Body of pancreas (tissue), 4 donors: ENCODE measurements around the gene MBP. TPM values are rescaled to one million over a fixed set of nuclear protein-coding genes. Genes with fewer than 3 reads are reported as not detected.

Experiments used
- ATAC-seq: fragments of 150-250 bp; one replicate; pipeline ENCODE4 v1.9.1; 2016
- DNase-seq, 4 donors: peaks; one replicate each; pipeline ENCODE4 v3.0.0-alpha.2; 2019
- H3K27ac ChIP-seq, 4 donors: fragments of 200-600 bp; sonication (generic); 1 replicate in 3 of 4; 2 replicates in 1 of 4; pipeline versions ENCODE4 v1.5.1 to v1.6.1; 2016 to 2019; ENCODE audit warnings: mild to moderate bottlenecking in 1 of 4, mixed read lengths in 1 of 4, moderate library complexity in 1 of 4
- H3K27me3 ChIP-seq, 2 donors: fragments of 200-600 bp; sonication (generic); one replicate each; pipeline ENCODE4 v1.6.0; 2016; ENCODE audit warnings: mild to moderate bottlenecking in 1 of 2
- H3K36me3 ChIP-seq, 2 donors: fragments of 200-600 bp; sonication (generic); replicated peaks in 1 of 2; 2 replicates each; pipeline ENCODE4 v1.5.1; 2016; ENCODE audit warnings: low read depth in 2 of 2; ENCODE audit not compliant: insufficient read depth in 1 of 2
- H3K4me1 ChIP-seq: fragments of 200-600 bp; sonication (generic); one replicate; pipeline ENCODE4 v1.6.0; 2016
- H3K4me3 ChIP-seq, 2 donors: fragments of 200-600 bp; sonication (generic); 1 replicate in 1 of 2; 2 replicates in 1 of 2; pipeline ENCODE4 v1.5.1; 2016 to 2019
- H3K9me3 ChIP-seq, 3 donors: fragments of 200-600 bp; sonication (generic); 1 replicate in 2 of 3; 2 replicates in 1 of 3; pipeline ENCODE4 v1.5.1; 2016
- POLR2A ChIP-seq, 3 donors: fragments of 450-650 bp; IDR thresholded peaks; one replicate each; pipeline ENCODE4 v1.6.1; 2016; ENCODE audit warnings: antibody characterized with exemption in 3 of 3, mild to moderate bottlenecking in 2 of 3
- WGBS, 2 donors: methylation state at CpG; one replicate each; pipeline ENCODE4 v1.1.5; 2017; 5-methylcytosine and 5-hydroxymethylcytosine counted together
- intact Hi-C: fragments of 100-400 bp; cut with DNase I; formaldehyde crosslinking; loops from one replicate; pipeline ENCODE4 v1.15.1; 2023
- total RNA-seq, 2 donors: library from RNA; depleted of rRNA; stranded (reverse); fragments of >200 nt; gene quantifications; one replicate each; pipeline ENCODE4 v1.1.0, GENCODE V29; 2016
- TF ChIP-seq, protein P1 (sequence below), 7 experiments: fragments of 450-650 bp in 4 of 7; fragments of 200-600 bp in 3 of 7; sonication (generic) in 3 of 7; IDR thresholded peaks; one replicate each; pipeline ENCODE4 v1.5.1; 2016 to 2019; ENCODE audit warnings: antibody characterized with exemption in 7 of 7

Gene MBP
- total RNA-seq, 2 donors from 2014 or later, result 17.4 to 24.4 TPM

DNA sequence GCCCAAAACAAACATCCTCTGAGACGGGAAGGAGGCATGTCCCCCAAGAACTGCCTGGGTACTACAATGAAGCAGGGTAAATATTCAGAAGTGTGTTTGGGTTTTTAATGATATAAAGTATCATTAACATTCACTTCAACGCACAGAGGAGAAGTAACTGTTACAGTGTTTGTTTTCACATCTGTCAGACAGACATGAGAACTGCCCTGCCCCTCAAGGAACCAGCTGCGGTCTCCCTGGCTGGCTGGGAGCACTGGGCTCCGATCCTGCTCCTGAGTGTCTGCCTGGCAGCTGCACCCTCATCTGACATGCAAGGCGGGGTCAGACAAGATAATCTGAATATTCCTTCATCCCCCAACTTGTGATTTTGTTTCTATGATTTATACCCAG lies 75.6 kb downstream of the MBP start:
- intact Hi-C loops, result no loop called here
- no peak for TF ChIP-seq POLR2A (IDR thresholded peaks at IDR 0.05)
- TF ChIP-seq, protein P1, sequence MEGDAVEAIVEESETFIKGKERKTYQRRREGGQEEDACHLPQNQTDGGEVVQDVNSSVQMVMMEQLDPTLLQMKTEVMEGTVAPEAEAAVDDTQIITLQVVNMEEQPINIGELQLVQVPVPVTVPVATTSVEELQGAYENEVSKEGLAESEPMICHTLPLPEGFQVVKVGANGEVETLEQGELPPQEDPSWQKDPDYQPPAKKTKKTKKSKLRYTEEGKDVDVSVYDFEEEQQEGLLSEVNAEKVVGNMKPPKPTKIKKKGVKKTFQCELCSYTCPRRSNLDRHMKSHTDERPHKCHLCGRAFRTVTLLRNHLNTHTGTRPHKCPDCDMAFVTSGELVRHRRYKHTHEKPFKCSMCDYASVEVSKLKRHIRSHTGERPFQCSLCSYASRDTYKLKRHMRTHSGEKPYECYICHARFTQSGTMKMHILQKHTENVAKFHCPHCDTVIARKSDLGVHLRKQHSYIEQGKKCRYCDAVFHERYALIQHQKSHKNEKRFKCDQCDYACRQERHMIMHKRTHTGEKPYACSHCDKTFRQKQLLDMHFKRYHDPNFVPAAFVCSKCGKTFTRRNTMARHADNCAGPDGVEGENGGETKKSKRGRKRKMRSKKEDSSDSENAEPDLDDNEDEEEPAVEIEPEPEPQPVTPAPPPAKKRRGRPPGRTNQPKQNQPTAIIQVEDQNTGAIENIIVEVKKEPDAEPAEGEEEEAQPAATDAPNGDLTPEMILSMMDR (IDR thresholded peaks at IDR 0.05), result no peak
- WGBS, 2 donors, result 49 to 69% methylated on average over 4 to 5 of the region's 5 CpGs
- ATAC-seq, result no peak
- Histone ChIP-seq H3K36me3 (no peaks in the 10 kb centered on the region), H3K4me1 (peaks cover 39% of the 10 kb centered on the region), H3K4me3 (no peak overlapping the region), H3K27ac (peak overlapping the region in 3 of 4 donors; percentile 21 to 79 (median 59)), H3K9me3 (no peaks in the 10 kb centered on the region), H3K27me3 (no peaks in the 10 kb centered on the region)
- no peak for DNase-seq

- WGBS, 2 donors, result 43 to 53% methylated on average over 19 to 21 of the region's 21 CpGs
- Histone ChIP-seq H3K9me3 (no peaks in the 10 kb centered on the region), H3K4me3 (no peak overlapping the region), H3K4me1 (peaks cover 36% of the 10 kb centered on the region), H3K36me3 (no peaks in the 10 kb centered on the region), H3K27me3 (no peaks in the 10 kb centered on the region), H3K27ac (peak overlapping the region in 3 of 4 donors; percentile 21 to 79 (median 59))
- TF ChIP-seq, protein P1 (IDR thresholded peaks at IDR 0.05), result no peak
- TF ChIP-seq POLR2A (IDR thresholded peaks at IDR 0.05), result no peak
- intact Hi-C loops, result no loop called here
- DNase-seq (no peak), ATAC-seq (no peak)
These were observed 76.1 kb downstream of the MBP start for GRCh38 chr18:77056344-77057005.

DNA sequence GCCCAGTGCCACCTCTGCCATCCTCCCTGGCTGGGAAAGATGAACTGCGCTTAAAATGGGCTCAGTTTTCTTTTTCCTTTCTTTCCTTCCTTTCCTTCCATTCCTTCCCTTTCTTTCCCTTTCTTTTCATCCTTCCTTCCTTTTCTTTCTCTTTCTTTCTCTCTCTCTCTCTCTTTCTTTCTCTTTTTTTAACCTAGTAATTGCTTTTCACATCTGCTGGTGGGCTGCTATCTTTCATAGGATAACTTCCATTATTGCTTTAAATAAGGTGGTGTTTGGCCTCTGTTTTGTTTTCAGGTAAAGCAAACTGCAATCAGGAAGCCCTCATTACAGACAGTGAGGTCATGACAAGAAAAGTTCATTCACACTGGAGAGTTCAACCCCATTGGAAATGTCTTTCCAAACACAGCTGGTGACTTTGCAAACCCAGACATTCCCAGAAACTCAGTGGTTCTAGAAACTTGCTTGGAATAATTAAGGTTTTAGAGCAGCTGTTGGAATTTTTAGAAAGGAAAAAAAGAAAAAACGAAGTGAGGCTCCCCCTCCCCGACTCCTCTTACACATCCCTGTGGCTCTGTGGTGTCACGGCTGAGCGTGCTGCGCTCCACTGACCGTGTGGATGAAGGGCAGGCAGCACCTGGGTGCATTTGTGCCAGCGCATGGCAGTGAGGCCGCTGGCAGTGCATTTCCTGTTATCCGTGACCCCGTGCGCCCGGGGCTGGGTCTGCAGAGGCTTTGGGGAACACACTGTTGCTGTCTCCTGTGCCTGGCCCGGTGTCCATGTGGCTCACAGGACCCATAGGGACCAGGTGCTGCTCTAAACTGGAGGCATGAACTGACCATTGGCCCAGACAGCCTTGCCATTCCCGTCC lies 76.9 kb downstream of the MBP start:
- Histone ChIP-seq H3K4me1 (peaks cover 36% of the 10 kb centered on the region), H3K27me3 (no peaks in the 10 kb centered on the region), H3K27ac (peak overlapping the region in 3 of 4 donors; percentile 40 to 79 (median 79)), H3K9me3 (no peaks in the 10 kb centered on the region), H3K36me3 (no peaks in the 10 kb centered on the region), H3K4me3 (no peak overlapping the region)
- no peak for DNase-seq
- intact Hi-C loops, result no loop called here
- ATAC-seq, result no peak
- no peak for TF ChIP-seq POLR2A (IDR thresholded peaks at IDR 0.05)
- TF ChIP-seq, protein P1 (IDR thresholded peaks at IDR 0.05), result no peak
- WGBS, 2 donors, result 74 to 78% methylated on average over 10 to 15 of the region's 15 CpGs

- TF ChIP-seq, protein P1 (IDR thresholded peaks at IDR 0.05), result peak in 5 of 7 experiments; percentile 11 to 55 (median 31)
- TF ChIP-seq POLR2A (IDR thresholded peaks at IDR 0.05), result peak in 1 of 3 donors; percentile 8
- H3K4me1 ChIP-seq, result peaks cover 36% of the 10 kb centered on the region
- no peak overlapping the region for H3K4me3 ChIP-seq
- ATAC-seq (peak; percentile 66), DNase-seq (peak; percentile 48 to 85 (median 65))
- H3K9me3 ChIP-seq, result no peaks in the 10 kb centered on the region
- no peaks in the 10 kb centered on the region for H3K36me3 ChIP-seq
- no peaks in the 10 kb centered on the region for H3K27me3 ChIP-seq
- peak overlapping the region in 3 of 4 donors; percentile 40 to 79 (median 79) for H3K27ac ChIP-seq
- intact Hi-C loops, result no loop called here
- WGBS, 2 donors, result 46 to 55% methylated on average over 10 to 15 of the region's 15 CpGs
These were observed 77.8 kb downstream of the MBP start for GRCh38 chr18:77054606-77055428.
